Muscle layer of colon (tissue), 2 donors: ENCODE data around the gene CFAP77.

Experiments used
- H3K27ac ChIP-seq: one replicate; pipeline ENCODE4 v1.7.0; 2013; ENCODE audit warnings: low read depth, mild to moderate bottlenecking, low read length, moderate library complexity
- H3K27me3 ChIP-seq, 2 donors: one replicate each; pipeline ENCODE4 v1.7.0; 2013; ENCODE audit warnings: low read length in 2 of 2, mild to moderate bottlenecking in 2 of 2; ENCODE audit not compliant: insufficient read depth in 2 of 2, control insufficient read depth in 1 of 2
- H3K36me3 ChIP-seq: one replicate; pipeline ENCODE4 v1.7.0; 2013; ENCODE audit warnings: mild to moderate bottlenecking, low read length; ENCODE audit not compliant: insufficient read depth
- H3K4me1 ChIP-seq: one replicate; pipeline ENCODE4 v1.7.0; 2013; ENCODE audit warnings: mild to moderate bottlenecking, low read length; ENCODE audit not compliant: insufficient read depth
- H3K4me3 ChIP-seq, 2 donors: one replicate each; pipeline ENCODE4 v1.7.0; 2013; ENCODE audit warnings: low read length in 2 of 2, low read depth in 1 of 2, mild to moderate bottlenecking in 1 of 2, moderate library complexity in 1 of 2
- H3K9ac ChIP-seq: one replicate; pipeline ENCODE4 v1.7.0; 2013; ENCODE audit warnings: low read length
- H3K9me3 ChIP-seq: one replicate; pipeline ENCODE4 v1.7.0; 2013; ENCODE audit warnings: mild to moderate bottlenecking, low read length
- donor health status: abdominal sarcoma.
- donor health status: Adenocarcinoma of cecum.

Gene CFAP77

DNA sequence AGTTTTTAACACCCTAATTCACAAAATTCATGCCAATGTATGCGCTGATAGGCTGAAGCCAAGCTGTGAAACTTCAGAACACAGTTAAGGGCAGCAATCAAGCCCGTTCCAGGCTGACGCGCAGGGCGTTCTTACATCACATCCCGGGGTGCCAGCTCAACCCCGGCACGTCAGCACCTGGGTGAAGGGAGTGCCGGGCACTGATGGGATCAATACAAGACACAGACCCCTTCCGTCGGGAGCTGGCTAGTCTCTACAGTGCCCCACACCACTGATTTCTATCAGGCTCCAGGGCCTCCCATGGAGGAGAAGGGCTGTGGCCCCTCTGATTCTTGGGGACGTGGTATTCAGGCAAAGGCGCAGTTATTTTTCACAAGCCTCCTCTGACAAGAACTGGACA, 184.4 kb downstream of the CFAP77 start:
- no peaks in the 10 kb centered on the region for H3K4me1 ChIP-seq
- H3K9me3 ChIP-seq: no peaks in the 10 kb centered on the region
- no peak overlapping the region for H3K4me3 ChIP-seq
- peaks cover 7% of the 10 kb centered on the region for H3K36me3 ChIP-seq
- H3K27ac ChIP-seq: no peak overlapping the region
- H3K9ac ChIP-seq: no peak overlapping the region
- H3K27me3 ChIP-seq: peaks cover 9 to 16% of the 10 kb centered on the region in 2 donors

DNA sequence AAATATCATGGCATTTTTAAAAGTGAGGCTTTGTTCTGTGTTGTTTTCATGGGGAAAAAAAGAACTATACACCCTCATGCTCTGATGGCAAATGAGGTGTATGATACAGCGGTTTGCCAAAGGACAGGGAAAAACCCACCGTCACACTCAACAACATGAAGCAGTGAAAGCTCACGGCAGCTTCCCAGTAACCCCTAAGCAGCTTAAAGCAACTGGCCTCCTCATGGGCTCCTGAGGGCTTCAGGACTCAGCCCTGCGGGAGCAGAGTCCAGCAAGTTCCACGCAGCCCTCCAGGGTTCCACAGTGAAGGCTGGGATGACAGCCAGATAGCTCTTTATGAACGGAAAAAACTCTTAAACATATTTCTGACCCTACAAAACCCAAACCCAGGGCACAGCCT, 185.3 kb downstream of the CFAP77 start:
- H3K4me1 ChIP-seq: no peaks in the 10 kb centered on the region
- peaks cover 14% of the 10 kb centered on the region for H3K36me3 ChIP-seq
- no peak overlapping the region for H3K4me3 ChIP-seq
- peaks cover 9% of the 10 kb centered on the region in 2 donors for H3K27me3 ChIP-seq
- no peaks in the 10 kb centered on the region for H3K9me3 ChIP-seq
- H3K9ac ChIP-seq: no peak overlapping the region
- H3K27ac ChIP-seq: no peak overlapping the region

DNA sequence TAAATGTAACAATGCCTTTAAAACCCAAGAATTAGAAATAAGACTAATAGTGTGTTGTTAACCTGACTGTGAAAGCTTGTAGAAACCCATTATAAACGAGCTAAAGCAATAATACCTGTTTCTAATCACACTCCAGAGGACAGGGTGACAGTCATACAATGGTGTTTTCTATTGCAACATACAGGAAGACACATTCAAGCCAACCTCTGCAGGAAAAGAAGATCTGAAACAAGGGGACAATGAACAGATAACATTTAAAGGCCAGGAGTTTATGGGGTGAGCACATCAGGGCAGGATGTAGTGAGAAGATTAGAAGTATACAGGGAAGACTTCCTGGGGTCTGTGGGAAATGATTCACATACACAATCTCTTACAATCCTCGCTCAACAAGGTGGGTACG, 186.2 kb downstream of the CFAP77 start:
- H3K4me1 ChIP-seq: no peaks in the 10 kb centered on the region
- H3K27me3 ChIP-seq: peaks cover 0 to 2% of the 10 kb centered on the region in 2 donors
- no peak overlapping the region for H3K4me3 ChIP-seq
- H3K36me3 ChIP-seq: peaks cover 22% of the 10 kb centered on the region
- no peak overlapping the region for H3K27ac ChIP-seq
- H3K9me3 ChIP-seq: no peaks in the 10 kb centered on the region
- H3K9ac ChIP-seq: no peak overlapping the region

DNA sequence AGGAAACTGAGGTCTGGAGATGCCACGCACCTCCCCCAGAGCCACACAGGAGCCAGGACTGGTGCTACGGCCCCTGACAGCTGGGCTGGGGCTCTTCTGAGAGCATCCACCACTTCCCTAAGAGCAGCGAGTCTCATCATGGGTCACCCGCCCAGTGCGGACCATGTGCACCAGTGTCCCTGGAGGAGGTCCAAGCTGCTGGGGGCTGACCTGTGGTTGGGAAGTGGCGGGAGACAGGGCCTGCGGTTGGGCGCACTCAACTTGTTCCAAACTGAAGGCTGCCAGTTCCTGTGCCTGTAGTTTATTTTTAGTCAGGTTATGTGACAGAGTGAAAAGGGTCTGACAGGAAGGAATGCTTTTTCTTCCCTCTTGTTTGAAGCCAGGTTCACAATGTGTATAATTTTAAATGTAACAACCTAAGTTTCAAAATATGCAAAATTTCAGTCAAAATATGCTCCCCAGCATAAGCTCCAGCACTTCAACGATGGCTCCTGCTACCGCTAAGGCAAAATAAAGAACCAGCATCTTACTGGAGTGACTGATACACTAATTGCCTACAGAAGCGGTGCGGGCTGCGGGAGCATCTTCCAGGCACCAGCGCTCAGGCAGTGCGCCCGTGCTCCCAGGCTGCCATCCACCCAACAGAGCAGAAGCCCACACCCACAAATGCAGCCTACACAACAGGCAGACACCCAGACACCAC, 187.2 kb downstream of the CFAP77 start:
- no peaks in the 10 kb centered on the region for H3K27me3 ChIP-seq
- H3K27ac ChIP-seq: no peak overlapping the region
- no peak overlapping the region for H3K9ac ChIP-seq
- H3K36me3 ChIP-seq: peaks cover 22% of the 10 kb centered on the region
- no peak overlapping the region for H3K4me3 ChIP-seq
- no peaks in the 10 kb centered on the region for H3K4me1 ChIP-seq
- H3K9me3 ChIP-seq: no peaks in the 10 kb centered on the region

DNA sequence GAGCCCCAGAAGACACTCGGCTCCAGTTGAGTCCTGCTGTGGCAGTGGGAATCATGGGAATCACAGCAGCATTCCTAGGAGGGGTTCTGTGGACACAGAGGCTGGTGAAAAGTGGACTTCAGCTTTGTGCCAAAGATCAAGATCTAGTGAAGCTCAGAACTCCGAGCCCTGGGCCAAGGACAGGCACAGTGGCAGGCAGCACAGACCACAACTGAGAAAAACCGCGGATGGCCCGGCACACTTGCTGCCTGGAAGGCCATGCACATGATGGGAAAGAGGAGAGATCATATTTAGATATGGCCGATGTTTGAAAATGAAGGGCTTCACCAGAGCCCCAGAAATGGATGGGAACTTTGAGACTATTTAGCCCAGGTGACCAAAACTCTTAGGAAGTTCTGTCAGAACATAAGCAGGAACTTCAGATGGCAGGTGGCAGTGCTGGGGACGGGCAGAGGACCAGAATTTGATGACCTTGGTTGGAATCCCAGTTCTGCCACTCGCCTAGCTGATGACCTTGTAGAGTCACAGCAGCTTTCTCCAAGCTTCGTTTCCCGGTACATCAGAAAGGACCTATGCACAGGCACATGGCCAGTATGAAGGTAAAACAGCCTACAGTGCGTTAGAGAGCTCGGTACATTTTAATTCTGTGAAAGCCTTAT, 190.4 kb downstream of the CFAP77 start:
- no peak overlapping the region for H3K4me3 ChIP-seq
- no peaks in the 10 kb centered on the region for H3K27me3 ChIP-seq
- H3K36me3 ChIP-seq: peaks cover 27% of the 10 kb centered on the region
- H3K27ac ChIP-seq: no peak overlapping the region
- H3K9ac ChIP-seq: no peak overlapping the region
- no peaks in the 10 kb centered on the region for H3K4me1 ChIP-seq
- no peaks in the 10 kb centered on the region for H3K9me3 ChIP-seq

DNA sequence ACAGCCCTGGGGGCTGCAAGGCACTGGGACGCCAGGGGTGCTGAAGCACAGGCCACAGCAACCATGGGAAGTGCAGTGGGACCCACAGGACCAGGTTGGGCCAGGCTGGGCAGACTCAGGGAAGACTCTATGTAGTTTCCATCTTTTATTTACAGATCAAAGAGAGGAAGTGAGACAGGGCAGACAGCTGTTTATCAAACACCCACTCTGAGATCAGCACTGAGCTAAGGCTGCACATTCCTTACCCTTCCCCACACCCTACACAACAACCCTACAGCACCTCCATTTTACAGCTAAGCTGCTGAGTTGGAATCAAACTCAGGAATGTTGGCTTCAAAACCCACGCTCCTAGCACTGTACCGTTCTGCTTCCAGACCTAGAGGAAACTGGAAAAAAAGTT, 192.2 kb downstream of the CFAP77 start:
- Histone ChIP-seq H3K27ac (no peak overlapping the region), H3K9ac (no peak overlapping the region), H3K9me3 (no peaks in the 10 kb centered on the region), H3K4me3 (no peak overlapping the region), H3K36me3 (peaks cover 38% of the 10 kb centered on the region), H3K4me1 (no peaks in the 10 kb centered on the region), H3K27me3 (no peaks in the 10 kb centered on the region)

DNA sequence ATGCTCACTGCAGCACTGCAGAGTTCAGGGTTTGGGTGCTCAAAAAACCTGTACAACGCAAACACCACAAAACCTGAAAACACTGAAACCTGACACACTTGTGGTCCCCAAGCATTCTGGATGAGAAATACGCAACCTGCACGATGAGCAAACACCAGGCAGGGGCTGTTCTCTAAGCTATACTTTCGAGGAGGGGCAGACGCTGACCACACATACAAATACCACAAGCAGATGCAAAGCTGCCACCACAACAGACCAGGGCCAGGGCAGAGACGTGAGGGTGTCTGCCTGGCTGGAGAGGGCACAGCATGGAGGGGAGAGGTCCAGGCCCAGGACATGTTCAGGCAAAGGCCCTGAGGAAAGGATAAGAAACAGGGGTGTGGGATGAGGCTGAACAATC, 195.4 kb downstream of the CFAP77 start:
- H3K4me1 ChIP-seq: no peaks in the 10 kb centered on the region
- no peak overlapping the region for H3K9ac ChIP-seq
- peaks cover 47% of the 10 kb centered on the region for H3K36me3 ChIP-seq

DNA sequence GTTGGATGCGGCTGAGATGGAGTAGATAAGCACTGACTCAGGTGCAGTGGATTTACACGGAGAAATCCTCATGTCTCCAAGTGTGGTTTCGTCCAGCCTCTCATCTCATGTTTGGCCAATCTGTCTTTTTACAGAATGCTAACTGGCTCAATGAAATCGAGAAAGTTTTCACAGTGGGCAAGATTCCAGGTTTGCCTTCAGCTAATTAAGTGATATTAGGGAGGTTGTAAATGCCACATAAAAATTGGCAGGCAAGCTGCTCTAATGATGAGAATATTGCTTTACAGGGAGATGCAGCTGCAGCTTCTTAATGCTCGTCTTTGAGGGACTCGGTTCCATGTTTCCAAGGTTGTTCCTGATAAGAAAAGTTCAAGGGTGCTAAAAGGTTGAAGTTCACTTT, 196.1 kb downstream of the CFAP77 start:
- Histone ChIP-seq H3K9me3 (no peaks in the 10 kb centered on the region), H3K27me3 (no peaks in the 10 kb centered on the region), H3K4me3 (no peak overlapping the region), H3K27ac (no peak overlapping the region), H3K36me3 (peaks cover 47% of the 10 kb centered on the region), H3K9ac (no peak overlapping the region), H3K4me1 (no peaks in the 10 kb centered on the region)

More for the DNA sequence above, 195.4 kb downstream of the CFAP77 start:
- H3K9me3 ChIP-seq: no peaks in the 10 kb centered on the region
- H3K27me3 ChIP-seq: no peaks in the 10 kb centered on the region
- H3K4me3 ChIP-seq: no peak overlapping the region
- H3K27ac ChIP-seq: no peak overlapping the region

DNA sequence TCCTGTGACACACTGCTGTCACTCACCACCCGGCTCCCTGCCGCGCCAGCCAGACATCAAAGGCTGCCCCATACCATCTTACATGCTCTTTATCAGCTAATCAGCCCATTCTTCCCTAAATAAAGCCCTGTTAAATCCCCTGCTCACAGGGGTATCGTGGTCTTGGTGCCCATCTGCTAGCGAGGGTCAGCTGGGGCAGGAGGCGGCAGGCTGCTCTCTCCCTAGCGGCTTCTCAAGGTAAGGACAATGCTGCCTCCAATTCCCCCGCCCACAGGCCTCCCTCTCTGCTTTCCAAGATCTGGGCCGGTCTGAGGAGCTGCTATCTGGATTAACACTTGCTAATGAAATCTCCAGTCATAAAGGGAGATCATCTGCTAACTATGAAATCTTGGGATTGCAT, 199.2 kb downstream of the CFAP77 start:
- Histone ChIP-seq H3K36me3 (peaks cover 64% of the 10 kb centered on the region), H3K27me3 (no peaks in the 10 kb centered on the region), H3K4me1 (no peaks in the 10 kb centered on the region), H3K9ac (no peak overlapping the region), H3K4me3 (no peak overlapping the region), H3K27ac (no peak overlapping the region), H3K9me3 (no peaks in the 10 kb centered on the region)

DNA sequence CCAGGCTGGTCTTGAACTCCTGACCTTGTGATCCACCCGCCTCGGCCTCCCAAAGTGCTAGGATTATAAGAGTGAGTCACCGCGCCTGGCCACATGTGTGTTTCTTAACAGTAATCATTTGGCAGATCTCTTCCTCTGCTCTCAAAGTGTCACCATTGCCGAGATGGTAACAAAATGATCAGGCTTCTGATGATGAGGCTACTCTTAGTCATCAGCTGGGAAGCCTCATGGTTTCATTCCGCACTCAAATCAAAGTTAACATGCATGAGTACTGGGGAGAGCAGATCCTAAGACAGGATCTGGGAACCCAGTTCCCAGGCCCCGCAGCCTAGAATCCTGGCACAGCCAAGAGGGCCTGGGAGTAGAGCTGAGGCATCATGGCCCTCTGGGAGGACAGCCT, 199.8 kb downstream of the CFAP77 start:
- Histone ChIP-seq H3K9ac (no peak overlapping the region), H3K9me3 (no peaks in the 10 kb centered on the region), H3K27ac (no peak overlapping the region), H3K4me1 (no peaks in the 10 kb centered on the region), H3K27me3 (no peaks in the 10 kb centered on the region), H3K4me3 (no peak overlapping the region), H3K36me3 (peaks cover 68% of the 10 kb centered on the region)

DNA sequence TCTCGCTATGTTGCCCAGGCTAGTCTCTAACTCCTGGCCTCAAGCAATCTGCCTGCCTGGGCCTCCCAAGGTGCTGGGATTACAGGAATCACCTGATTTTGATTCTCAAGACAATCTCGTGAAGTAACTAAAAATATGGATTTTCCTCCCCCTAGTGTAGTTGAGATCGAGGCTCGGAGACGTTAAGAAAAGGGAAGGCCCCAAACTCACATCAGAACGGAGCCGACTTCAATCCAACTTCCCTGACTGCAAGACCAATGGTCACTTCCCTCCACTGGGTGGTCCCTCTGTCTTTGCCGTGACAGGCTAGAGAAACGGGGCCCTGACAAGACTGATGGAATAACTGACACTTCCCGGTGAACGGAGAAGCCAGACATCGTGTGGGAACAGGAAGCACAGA, 200.7 kb downstream of the CFAP77 start:
- Histone ChIP-seq H3K36me3 (peaks cover 70% of the 10 kb centered on the region), H3K27ac (no peak overlapping the region), H3K9ac (no peak overlapping the region), H3K4me1 (no peaks in the 10 kb centered on the region), H3K4me3 (no peak overlapping the region), H3K9me3 (no peaks in the 10 kb centered on the region), H3K27me3 (no peaks in the 10 kb centered on the region)

DNA sequence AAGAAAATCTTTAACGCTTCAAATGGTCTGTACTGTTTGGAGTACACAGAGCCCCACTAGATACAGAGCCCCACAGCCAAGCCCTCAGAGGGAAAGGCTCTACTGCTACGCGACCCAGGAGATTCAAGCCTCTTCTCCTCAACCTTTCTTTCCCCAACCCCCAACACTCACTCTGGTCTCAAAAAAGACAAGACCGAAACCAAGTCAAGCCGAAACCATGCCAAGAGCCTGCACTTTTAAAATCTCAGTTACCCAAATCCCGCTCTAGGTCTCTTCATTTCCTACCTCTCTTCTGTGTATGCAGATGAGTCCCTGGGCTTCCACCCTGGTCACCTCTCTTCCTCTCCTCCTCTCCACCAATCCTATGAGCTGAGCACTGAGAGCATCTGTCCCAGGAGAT, 204.3 kb downstream of the CFAP77 start:
- Histone ChIP-seq H3K27me3 (no peaks in the 10 kb centered on the region), H3K4me1 (no peaks in the 10 kb centered on the region), H3K9ac (no peak overlapping the region), H3K4me3 (no peak overlapping the region), H3K36me3 (peaks cover 74% of the 10 kb centered on the region), H3K27ac (no peak overlapping the region), H3K9me3 (no peaks in the 10 kb centered on the region)
